ENCODE results near the gene WDR82.

Gene WDR82

GRCh38 chr3:52269776-52270175 lies 8.7 kb downstream of the WDR82 start:
- H3K9me3 ChIP-seq (ENCODE audit: control insufficient read depth in 2 of 2, low read length in 2 of 2): no peaks in the 10 kb centered on the region
- H3K27me3 ChIP-seq (ENCODE audit: control insufficient read depth in 1 of 2, insufficient read depth in 2 of 2, low read length in 2 of 2): no peaks in the 10 kb centered on the region
- peaks cover 27 to 28% of the 10 kb centered on the region in 2 donors for H3K36me3 ChIP-seq (ENCODE audit: control insufficient read depth in 2 of 2, insufficient read depth in 2 of 2, low read length in 2 of 2)
- peaks cover 21% of the 10 kb centered on the region for H3K4me1 ChIP-seq (ENCODE audit: control insufficient read depth, insufficient read depth, low read length)
- no peak overlapping the region for H3K9ac ChIP-seq (ENCODE audit: low read length in 2 of 2)
- no peak overlapping the region for H3K4me3 ChIP-seq (ENCODE audit: low read length in 2 of 2)
- H3K27ac ChIP-seq (ENCODE audit: low read length): no peak overlapping the region

DNA sequence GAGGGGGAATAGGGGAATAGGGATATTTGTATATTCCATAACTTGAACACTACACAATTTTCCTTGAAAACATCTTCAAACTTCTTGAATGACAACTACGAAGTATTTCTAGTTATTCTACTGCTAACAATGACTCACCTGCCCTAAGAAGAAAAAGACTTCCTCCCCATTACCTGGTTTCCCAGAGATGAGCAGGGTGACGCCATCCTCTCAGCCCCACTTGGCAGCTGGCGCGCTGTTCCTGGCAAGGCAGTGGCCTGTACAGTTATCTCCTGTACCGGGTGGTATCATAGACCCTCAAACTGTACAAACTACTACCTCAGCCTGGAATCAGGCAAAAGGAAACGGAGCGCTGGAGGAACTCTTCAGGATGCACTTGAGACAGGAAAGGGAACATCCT lies 10.4 kb downstream of the WDR82 start:
- Histone ChIP-seq H3K9me3 (ENCODE audit: control insufficient read depth in 2 of 2, low read length in 2 of 2) (no peaks in the 10 kb centered on the region), H3K36me3 (ENCODE audit: control insufficient read depth in 2 of 2, insufficient read depth in 2 of 2, low read length in 2 of 2) (peaks cover 39 to 40% of the 10 kb centered on the region in 2 donors), H3K27me3 (ENCODE audit: control insufficient read depth in 1 of 2, insufficient read depth in 2 of 2, low read length in 2 of 2) (no peaks in the 10 kb centered on the region), H3K4me3 (ENCODE audit: low read length in 2 of 2) (no peak overlapping the region), H3K9ac (ENCODE audit: low read length in 2 of 2) (no peak overlapping the region), H3K4me1 (ENCODE audit: control insufficient read depth, insufficient read depth, low read length) (peaks cover 15% of the 10 kb centered on the region), H3K27ac (ENCODE audit: low read length) (no peak overlapping the region)

DNA sequence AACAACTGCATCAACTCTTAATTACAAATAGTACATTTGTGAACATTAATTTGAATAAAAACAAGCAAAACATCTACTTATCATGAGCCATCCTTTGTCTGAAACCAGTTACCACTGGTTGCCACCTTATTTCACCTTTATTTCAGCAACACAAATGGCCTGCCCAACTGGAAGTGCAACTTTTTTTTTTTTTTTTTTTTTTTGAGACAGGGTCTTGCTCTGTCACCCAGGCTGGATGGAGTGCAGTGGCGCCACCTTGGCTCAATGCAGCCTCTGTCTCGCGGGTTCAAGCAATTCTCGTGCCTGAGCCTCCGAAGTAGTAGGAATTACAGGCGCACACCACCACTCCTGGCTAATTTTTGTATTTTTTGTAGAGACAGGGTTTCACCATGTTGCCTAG lies 13.1 kb downstream of the WDR82 start:
- Histone ChIP-seq H3K9me3 (ENCODE audit: control insufficient read depth in 2 of 2, low read length in 2 of 2) (no peaks in the 10 kb centered on the region), H3K9ac (ENCODE audit: low read length in 2 of 2) (no peak overlapping the region), H3K4me3 (ENCODE audit: low read length in 2 of 2) (no peak overlapping the region), H3K36me3 (ENCODE audit: control insufficient read depth in 2 of 2, insufficient read depth in 2 of 2, low read length in 2 of 2) (peaks cover 54 to 63% of the 10 kb centered on the region in 2 donors), H3K27ac (ENCODE audit: low read length) (no peak overlapping the region), H3K27me3 (ENCODE audit: control insufficient read depth in 1 of 2, insufficient read depth in 2 of 2, low read length in 2 of 2) (no peaks in the 10 kb centered on the region), H3K4me1 (ENCODE audit: control insufficient read depth, insufficient read depth, low read length) (peaks cover 5% of the 10 kb centered on the region)

DNA sequence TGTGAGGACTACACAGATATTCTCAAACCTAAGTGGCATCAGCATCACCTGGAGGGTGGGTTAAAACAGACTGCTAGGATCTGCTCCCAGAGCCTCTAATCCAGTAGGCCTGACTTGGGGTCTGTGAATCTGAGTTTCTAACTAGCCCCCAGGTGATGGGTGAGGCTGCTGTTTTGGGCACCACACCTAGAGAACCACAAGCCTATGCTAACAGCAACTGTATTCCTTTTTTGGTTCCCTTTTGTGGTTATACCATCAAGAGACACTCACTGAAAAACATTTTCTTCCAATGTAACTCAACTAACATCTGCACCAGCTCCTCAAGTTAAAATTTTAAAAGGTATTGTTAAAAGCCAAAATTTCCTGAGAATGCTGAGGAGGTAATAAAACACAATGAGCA lies 16.0 kb downstream of the WDR82 start:
- Histone ChIP-seq H3K36me3 (ENCODE audit: control insufficient read depth in 2 of 2, insufficient read depth in 2 of 2, low read length in 2 of 2) (peaks cover 71 to 77% of the 10 kb centered on the region in 2 donors), H3K4me3 (ENCODE audit: low read length in 2 of 2) (no peak overlapping the region), H3K9me3 (ENCODE audit: control insufficient read depth in 2 of 2, low read length in 2 of 2) (no peaks in the 10 kb centered on the region), H3K4me1 (ENCODE audit: control insufficient read depth, insufficient read depth, low read length) (no peaks in the 10 kb centered on the region), H3K9ac (ENCODE audit: low read length in 2 of 2) (no peak overlapping the region), H3K27ac (ENCODE audit: low read length) (no peak overlapping the region), H3K27me3 (ENCODE audit: control insufficient read depth in 1 of 2, insufficient read depth in 2 of 2, low read length in 2 of 2) (no peaks in the 10 kb centered on the region)

DNA sequence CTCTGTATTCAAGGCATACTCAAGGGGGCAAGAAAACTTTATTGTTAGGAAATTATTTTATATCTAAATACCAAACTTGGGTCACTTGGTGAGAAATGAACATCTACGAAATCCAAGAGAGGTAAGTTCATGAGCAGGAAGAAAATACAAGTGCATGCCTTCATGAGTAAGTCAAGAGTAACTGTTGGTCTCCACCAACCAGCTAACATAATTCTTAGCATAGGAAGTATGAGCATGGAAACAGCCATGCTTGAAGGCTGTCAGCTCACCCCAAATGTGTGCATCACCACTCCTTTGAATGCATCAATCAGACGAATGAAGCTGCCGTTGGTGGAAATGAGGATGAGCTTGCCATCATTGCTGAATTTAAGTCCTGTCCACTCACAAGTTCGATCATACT lies 19.0 kb downstream of the WDR82 start:
- Histone ChIP-seq H3K36me3 (ENCODE audit: control insufficient read depth in 2 of 2, insufficient read depth in 2 of 2, low read length in 2 of 2) (peaks cover 78 to 80% of the 10 kb centered on the region in 2 donors), H3K27me3 (ENCODE audit: control insufficient read depth in 1 of 2, insufficient read depth in 2 of 2, low read length in 2 of 2) (no peaks in the 10 kb centered on the region), H3K9me3 (ENCODE audit: control insufficient read depth in 2 of 2, low read length in 2 of 2) (no peaks in the 10 kb centered on the region), H3K4me3 (ENCODE audit: low read length in 2 of 2) (no peak overlapping the region), H3K9ac (ENCODE audit: low read length in 2 of 2) (no peak overlapping the region), H3K4me1 (ENCODE audit: control insufficient read depth, insufficient read depth, low read length) (no peaks in the 10 kb centered on the region), H3K27ac (ENCODE audit: low read length) (no peak overlapping the region)

GRCh38 chr3:52259035-52259434 lies 19.4 kb downstream of the WDR82 start:
- H3K9me3 ChIP-seq (ENCODE audit: control insufficient read depth in 2 of 2, low read length in 2 of 2): no peaks in the 10 kb centered on the region
- H3K4me3 ChIP-seq (ENCODE audit: low read length in 2 of 2): no peak overlapping the region
- no peak overlapping the region for H3K9ac ChIP-seq (ENCODE audit: low read length in 2 of 2)
- H3K27ac ChIP-seq (ENCODE audit: low read length): no peak overlapping the region
- H3K27me3 ChIP-seq (ENCODE audit: control insufficient read depth in 1 of 2, insufficient read depth in 2 of 2, low read length in 2 of 2): no peaks in the 10 kb centered on the region
- peaks cover 2% of the 10 kb centered on the region for H3K4me1 ChIP-seq (ENCODE audit: control insufficient read depth, insufficient read depth, low read length)
- H3K36me3 ChIP-seq (ENCODE audit: control insufficient read depth in 2 of 2, insufficient read depth in 2 of 2, low read length in 2 of 2): peaks cover 75 to 78% of the 10 kb centered on the region in 2 donors

- Histone ChIP-seq H3K9ac (ENCODE audit: low read length in 2 of 2) (no peak overlapping the region), H3K4me1 (ENCODE audit: control insufficient read depth, insufficient read depth, low read length) (peaks cover 6% of the 10 kb centered on the region), H3K36me3 (ENCODE audit: control insufficient read depth in 2 of 2, insufficient read depth in 2 of 2, low read length in 2 of 2) (peaks cover 77 to 78% of the 10 kb centered on the region in 2 donors), H3K27ac (ENCODE audit: low read length) (no peak overlapping the region), H3K9me3 (ENCODE audit: control insufficient read depth in 2 of 2, low read length in 2 of 2) (no peaks in the 10 kb centered on the region), H3K27me3 (ENCODE audit: control insufficient read depth in 1 of 2, insufficient read depth in 2 of 2, low read length in 2 of 2) (no peaks in the 10 kb centered on the region), H3K4me3 (ENCODE audit: low read length in 2 of 2) (no peak overlapping the region)
Observed at GRCh38 chr3:52257911-52258310, 20.5 kb downstream of the WDR82 start.

GRCh38 chr3:52256622-52257021 lies 21.8 kb downstream of the WDR82 start:
- H3K27me3 ChIP-seq (ENCODE audit: control insufficient read depth in 1 of 2, insufficient read depth in 2 of 2, low read length in 2 of 2): no peaks in the 10 kb centered on the region
- peaks cover 66 to 70% of the 10 kb centered on the region in 2 donors for H3K36me3 ChIP-seq (ENCODE audit: control insufficient read depth in 2 of 2, insufficient read depth in 2 of 2, low read length in 2 of 2)
- H3K4me3 ChIP-seq (ENCODE audit: low read length in 2 of 2): no peak overlapping the region
- H3K9me3 ChIP-seq (ENCODE audit: control insufficient read depth in 2 of 2, low read length in 2 of 2): no peaks in the 10 kb centered on the region
- peaks cover 6% of the 10 kb centered on the region for H3K4me1 ChIP-seq (ENCODE audit: control insufficient read depth, insufficient read depth, low read length)
- H3K9ac ChIP-seq (ENCODE audit: low read length in 2 of 2): no peak overlapping the region
- no peak overlapping the region for H3K27ac ChIP-seq (ENCODE audit: low read length)

- H3K36me3 ChIP-seq (ENCODE audit: control insufficient read depth in 2 of 2, insufficient read depth in 2 of 2, low read length in 2 of 2): peaks cover 62 to 68% of the 10 kb centered on the region in 2 donors
Observed at GRCh38 chr3:52256159-52256558, 22.3 kb downstream of the WDR82 start.

GRCh38 chr3:52254608-52255007 lies 23.8 kb downstream of the WDR82 start:
- Histone ChIP-seq H3K9ac (ENCODE audit: low read length in 2 of 2) (no peak overlapping the region), H3K27ac (ENCODE audit: low read length) (no peak overlapping the region), H3K36me3 (ENCODE audit: control insufficient read depth in 2 of 2, insufficient read depth in 2 of 2, low read length in 2 of 2) (peaks cover 55 to 62% of the 10 kb centered on the region in 2 donors), H3K27me3 (ENCODE audit: control insufficient read depth in 1 of 2, insufficient read depth in 2 of 2, low read length in 2 of 2) (no peaks in the 10 kb centered on the region), H3K4me1 (ENCODE audit: control insufficient read depth, insufficient read depth, low read length) (peaks cover 6% of the 10 kb centered on the region), H3K4me3 (ENCODE audit: low read length in 2 of 2) (no peak overlapping the region), H3K9me3 (ENCODE audit: control insufficient read depth in 2 of 2, low read length in 2 of 2) (no peaks in the 10 kb centered on the region)

More at GRCh38 chr3:52256159-52256558, 22.3 kb downstream of the WDR82 start:
- Histone ChIP-seq H3K27ac (ENCODE audit: low read length) (no peak overlapping the region), H3K9me3 (ENCODE audit: control insufficient read depth in 2 of 2, low read length in 2 of 2) (no peaks in the 10 kb centered on the region), H3K27me3 (ENCODE audit: control insufficient read depth in 1 of 2, insufficient read depth in 2 of 2, low read length in 2 of 2) (no peaks in the 10 kb centered on the region), H3K9ac (ENCODE audit: low read length in 2 of 2) (no peak overlapping the region), H3K4me3 (ENCODE audit: low read length in 2 of 2) (no peak overlapping the region), H3K4me1 (ENCODE audit: control insufficient read depth, insufficient read depth, low read length) (peaks cover 6% of the 10 kb centered on the region)

DNA sequence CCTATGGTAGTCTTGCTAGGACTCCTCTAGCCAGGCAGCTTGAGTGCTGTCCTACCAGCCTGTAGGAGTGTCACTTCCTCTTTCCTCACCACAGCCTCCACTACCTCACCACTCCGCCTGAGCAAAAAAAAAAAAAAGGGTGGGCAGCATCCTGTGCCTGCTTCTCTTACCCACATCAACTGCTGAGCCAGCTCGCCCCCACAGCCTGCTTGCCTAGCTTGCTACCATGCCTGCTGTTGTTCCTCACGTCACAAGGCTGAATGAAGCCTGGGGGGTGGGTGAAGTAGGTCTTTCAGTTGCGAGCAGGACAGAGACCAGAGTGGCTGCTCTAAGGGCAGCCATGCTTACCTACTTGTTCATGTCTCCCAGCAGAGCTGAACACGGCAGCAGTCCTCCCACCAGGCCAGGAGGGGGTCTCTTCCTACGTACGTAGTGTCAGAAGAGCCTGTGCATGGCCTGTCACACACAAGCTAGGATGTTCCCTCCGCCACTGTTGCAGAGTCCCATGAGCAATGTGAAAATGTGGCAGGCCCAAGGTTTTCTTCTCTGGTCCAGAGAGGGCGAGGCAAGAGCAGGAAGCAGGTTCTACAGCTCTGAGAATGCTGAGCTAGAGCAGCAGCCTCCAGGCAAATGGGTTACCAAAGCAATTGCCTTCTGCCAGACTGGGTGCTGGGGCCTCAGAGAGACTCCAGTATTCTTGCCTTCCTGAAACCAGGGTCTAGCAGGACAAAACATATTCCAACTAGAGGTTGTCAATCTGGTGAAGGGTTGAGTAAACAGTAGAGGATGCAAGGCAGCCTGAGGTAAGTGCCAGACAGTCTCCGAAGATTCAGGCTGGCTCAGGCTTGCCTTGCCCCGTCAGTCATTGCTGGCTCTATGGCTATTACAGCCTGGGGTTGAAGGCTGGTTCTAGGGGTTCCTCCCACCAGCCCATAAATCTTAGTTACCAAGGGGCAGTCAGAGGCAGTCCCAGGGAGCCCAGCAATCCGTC lies 24.8 kb downstream of the WDR82 start:
- H3K4me3 ChIP-seq (ENCODE audit: low read length in 2 of 2): no peak overlapping the region
- no peaks in the 10 kb centered on the region for H3K9me3 ChIP-seq (ENCODE audit: control insufficient read depth in 2 of 2, low read length in 2 of 2)
- H3K9ac ChIP-seq (ENCODE audit: low read length in 2 of 2): no peak overlapping the region
- H3K4me1 ChIP-seq (ENCODE audit: control insufficient read depth, insufficient read depth, low read length): peaks cover 6% of the 10 kb centered on the region
- no peaks in the 10 kb centered on the region for H3K27me3 ChIP-seq (ENCODE audit: control insufficient read depth in 1 of 2, insufficient read depth in 2 of 2, low read length in 2 of 2)
- peaks cover 48 to 62% of the 10 kb centered on the region in 2 donors for H3K36me3 ChIP-seq (ENCODE audit: control insufficient read depth in 2 of 2, insufficient read depth in 2 of 2, low read length in 2 of 2)
- peak overlapping the region; percentile 18 for H3K27ac ChIP-seq (ENCODE audit: low read length)

Measured in stomach smooth muscle (tissue), 2 donors.